Measurements from ENCODE around the gene COL24A1. TPM values are rescaled to one million over a fixed set of nuclear protein-coding genes. Genes with fewer than 3 reads are reported as not detected.
"Not testable (repeated sequence)": the region's sequence is repeated elsewhere in the genome, so short reads cannot be mapped to it uniquely, and the experiment has no call there.

The COL24A1 gene
- total RNA-seq, 2 donors from 2014 or later, result not detected

DNA sequence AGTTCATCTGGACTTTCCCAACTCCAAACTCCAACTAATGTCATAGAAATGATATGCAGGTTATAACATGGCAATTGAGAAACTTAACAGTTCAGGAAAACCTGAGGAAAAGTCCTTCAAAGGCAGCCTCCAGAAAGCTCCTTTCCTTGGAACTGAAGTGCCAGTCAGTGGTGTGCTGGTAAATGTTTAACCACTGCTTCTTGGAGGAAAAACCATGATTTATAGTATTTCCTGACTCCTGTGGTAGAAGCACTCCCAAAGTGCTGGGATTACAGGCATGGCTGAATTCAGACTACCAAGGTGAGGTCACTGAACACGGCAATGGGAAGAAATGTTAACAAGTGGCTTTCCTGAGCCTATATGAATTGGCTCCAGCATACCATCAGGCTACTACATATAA lies 421.6 kb downstream of the COL24A1 start:
- no peak overlapping the region for H3K27ac Mint-ChIP-seq
- no peaks in the 10 kb centered on the region for H3K36me3 Mint-ChIP-seq
- ATAC-seq, result no peak
- no peaks in the 10 kb centered on the region for H3K9me3 Mint-ChIP-seq
- DNase-seq (ENCODE audit: low spot score in 2 of 2), result no peak

GRCh38 chr1:85718678-85719340 lies 437.8 kb downstream of the COL24A1 start:
- Mint-ChIP-seq H3K9me3 (peaks cover 11 to 18% of the 10 kb centered on the region in 2 donors), H3K27ac (no peak overlapping the region), H3K36me3 (peaks cover 14 to 19% of the 10 kb centered on the region in 2 donors)
- DNase-seq (ENCODE audit: low spot score in 2 of 2) (no peak), ATAC-seq (no peak)

GRCh38 chr1:85714418-85715114 lies 442.0 kb downstream of the COL24A1 start:
- H3K9me3 Mint-ChIP-seq; DNase-seq (ENCODE audit: low spot score in 2 of 2); ATAC-seq: not testable (repeated sequence)
- peak overlapping the region in 1 of 2 donors; percentile 37 for H3K27ac Mint-ChIP-seq
- H3K36me3 Mint-ChIP-seq, result peaks cover 9 to 11% of the 10 kb centered on the region in 2 donors

DNA sequence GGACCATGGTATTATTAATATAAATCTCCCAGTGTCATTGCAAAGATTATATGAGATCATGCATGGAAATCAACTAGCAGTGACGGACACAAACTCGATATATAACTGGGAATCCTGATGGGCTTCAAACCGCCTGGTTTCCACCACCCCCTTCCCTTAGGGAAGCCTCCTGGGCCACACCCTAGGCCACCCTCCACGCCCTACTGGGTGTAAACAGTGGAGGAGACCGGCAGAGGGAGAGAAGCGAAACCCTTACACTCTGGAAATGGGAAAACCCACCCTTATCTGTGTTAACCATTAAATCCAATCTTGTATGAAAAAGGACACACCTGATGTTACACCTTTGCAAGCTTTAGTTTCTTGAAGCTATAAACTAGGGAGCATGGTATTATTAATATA lies 447.7 kb downstream of the COL24A1 start:
- no peak for ATAC-seq
- no peak overlapping the region for H3K27ac Mint-ChIP-seq
- H3K9me3 Mint-ChIP-seq, result peaks cover under 1 to 2% of the 10 kb centered on the region in 2 donors

DNA sequence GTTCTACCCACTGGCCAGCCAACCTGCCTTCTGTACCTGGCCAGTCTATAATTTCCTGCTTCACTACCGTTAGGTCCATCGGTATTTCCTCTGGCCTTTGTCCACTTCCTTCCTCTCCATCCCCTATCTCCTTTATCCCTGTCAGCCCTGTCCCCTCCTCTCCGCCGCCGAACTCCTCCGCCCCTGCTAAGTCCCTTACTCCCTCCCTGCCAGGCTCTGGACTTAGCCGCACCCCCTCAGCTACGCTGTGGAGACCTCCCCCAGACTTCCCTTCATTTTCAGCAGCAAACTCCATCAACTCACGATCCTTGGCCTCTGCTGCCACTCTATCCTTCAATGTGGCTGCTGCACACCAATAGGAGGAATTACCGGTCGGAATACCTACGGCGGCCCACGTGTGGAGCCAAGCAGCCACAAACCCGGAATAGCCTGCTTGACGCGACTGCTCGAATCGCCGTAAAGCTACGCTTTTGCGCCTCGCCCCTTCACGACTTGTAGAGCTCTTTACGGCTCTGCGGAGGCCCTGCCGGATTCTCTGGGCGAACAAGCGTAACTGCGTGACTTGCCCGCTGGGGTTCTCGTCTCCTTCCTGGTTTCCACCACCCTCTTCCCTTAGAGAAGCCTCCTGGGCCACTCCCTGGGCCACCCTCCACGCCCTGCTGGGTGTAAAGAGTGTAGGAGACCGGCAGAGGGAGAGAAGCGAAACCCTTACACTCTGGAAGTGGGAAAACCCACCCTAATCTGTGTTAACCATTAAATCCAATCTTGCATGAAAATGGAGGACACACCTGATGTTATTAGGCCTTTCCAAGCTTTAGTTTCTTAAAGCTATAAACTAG lies 448.4 kb downstream of the COL24A1 start, which contains the start of gene ZNHIT6:
Gene ZNHIT6, minus strand, starts transcription at position 444 of the 839 bp plus-strand sequence. Its CDS starts 149 bp downstream, at position 295.
- Mint-ChIP-seq H3K36me3 (peaks cover 14 to 27% of the 10 kb centered on the region in 2 donors), H3K9me3 (no peaks in the 10 kb centered on the region), H3K27ac (no peak within 1 kb of the TSS)
- ATAC-seq, result peak; percentile 85 to 92
- DNase-seq (ENCODE audit: low spot score in 2 of 2), result peak; percentile 79 to 81

More for the DNA sequence above, 447.7 kb downstream of the COL24A1 start:
- H3K36me3 Mint-ChIP-seq, result peaks cover 15 to 23% of the 10 kb centered on the region in 2 donors
- no peak for DNase-seq (ENCODE audit: low spot score in 2 of 2)

DNA sequence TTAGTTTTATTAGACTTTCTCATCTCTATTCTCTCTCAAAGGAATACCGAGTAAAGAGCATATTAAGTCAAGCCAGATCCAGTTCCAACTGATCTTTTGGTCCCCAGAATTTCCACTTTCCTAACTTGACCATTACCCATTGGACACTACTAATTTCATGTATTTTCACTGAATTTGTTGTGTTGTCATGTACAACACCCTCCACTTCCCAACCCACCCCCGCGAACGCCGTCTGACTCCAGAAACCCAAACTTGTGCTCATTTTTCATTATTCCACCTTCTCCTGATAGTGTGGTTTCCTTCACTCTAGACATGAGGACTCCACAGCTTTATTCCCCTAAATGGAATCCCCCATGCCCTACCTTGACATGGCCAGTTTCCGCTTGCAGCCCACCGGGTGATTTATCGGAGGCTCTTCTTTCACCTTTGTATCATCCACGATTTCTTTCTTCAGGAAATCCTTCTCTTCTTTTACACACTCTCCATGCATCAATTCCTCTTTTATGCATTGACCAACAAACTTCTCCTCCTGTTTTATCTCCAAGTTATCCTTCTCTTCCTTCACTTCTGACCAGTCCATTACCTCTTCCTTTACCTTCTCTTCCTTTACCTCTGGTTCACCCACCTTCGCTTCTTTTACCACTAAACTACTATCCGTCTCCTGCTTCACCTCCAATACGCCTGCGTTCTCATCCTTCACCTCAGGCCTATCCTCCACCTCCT lies 449.1 kb downstream of the COL24A1 start:
- no peak overlapping the region for H3K27ac Mint-ChIP-seq
- DNase-seq (ENCODE audit: low spot score in 2 of 2), result no peak
- no peak for ATAC-seq
- H3K9me3 Mint-ChIP-seq, result no peaks in the 10 kb centered on the region
- peaks cover 14 to 31% of the 10 kb centered on the region in 2 donors for H3K36me3 Mint-ChIP-seq

- H3K27ac Mint-ChIP-seq, result no peak overlapping the region
- no peak for ATAC-seq
Observed at GRCh38 chr1:85705940-85706339, 450.6 kb downstream of the COL24A1 start.

GRCh38 chr1:85700422-85700821 lies 456.1 kb downstream of the COL24A1 start:
- Mint-ChIP-seq H3K9me3 (no peaks in the 10 kb centered on the region), H3K27ac (no peak overlapping the region), H3K36me3 (peaks cover 11 to 45% of the 10 kb centered on the region in 2 donors)
- no peak for ATAC-seq
- DNase-seq (ENCODE audit: low spot score in 2 of 2), result no peak

More at GRCh38 chr1:85705940-85706339, 450.6 kb downstream of the COL24A1 start:
- peaks cover 14 to 39% of the 10 kb centered on the region in 2 donors for H3K36me3 Mint-ChIP-seq
- no peak for DNase-seq (ENCODE audit: low spot score in 2 of 2)
- no peaks in the 10 kb centered on the region for H3K9me3 Mint-ChIP-seq

DNA sequence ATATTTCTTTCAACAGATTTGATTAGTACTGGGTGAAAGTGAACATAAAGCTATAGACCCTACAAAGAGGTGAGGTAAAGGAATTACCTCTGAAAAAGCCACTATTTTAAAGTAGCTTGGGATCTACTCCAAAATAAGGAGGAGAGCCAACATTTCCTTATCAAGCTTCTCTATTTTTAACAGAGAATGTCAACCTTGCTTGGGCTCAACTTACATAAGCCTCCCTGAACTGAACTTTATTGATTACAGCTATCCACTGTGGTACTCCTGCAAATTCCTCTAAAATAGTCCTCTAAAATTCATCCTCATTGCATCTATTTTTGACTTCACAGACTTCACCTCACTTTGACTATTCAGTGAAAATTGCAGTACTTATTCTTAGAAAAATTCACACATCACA lies 458.7 kb downstream of the COL24A1 start:
- H3K9me3 Mint-ChIP-seq, result no peaks in the 10 kb centered on the region
- DNase-seq (ENCODE audit: low spot score in 2 of 2) (no peak), ATAC-seq (no peak)
- peaks cover 6 to 27% of the 10 kb centered on the region in 2 donors for H3K36me3 Mint-ChIP-seq
- H3K27ac Mint-ChIP-seq, result no peak overlapping the region

- H3K27ac Mint-ChIP-seq, result no peak overlapping the region
- H3K9me3 Mint-ChIP-seq, result no peaks in the 10 kb centered on the region
- H3K36me3 Mint-ChIP-seq, result peaks cover 0 to 12% of the 10 kb centered on the region in 2 donors
- ATAC-seq (no peak), DNase-seq (ENCODE audit: low spot score in 2 of 2) (no peak)
Observed at GRCh38 chr1:85692730-85693314, 463.8 kb downstream of the COL24A1 start.

DNA sequence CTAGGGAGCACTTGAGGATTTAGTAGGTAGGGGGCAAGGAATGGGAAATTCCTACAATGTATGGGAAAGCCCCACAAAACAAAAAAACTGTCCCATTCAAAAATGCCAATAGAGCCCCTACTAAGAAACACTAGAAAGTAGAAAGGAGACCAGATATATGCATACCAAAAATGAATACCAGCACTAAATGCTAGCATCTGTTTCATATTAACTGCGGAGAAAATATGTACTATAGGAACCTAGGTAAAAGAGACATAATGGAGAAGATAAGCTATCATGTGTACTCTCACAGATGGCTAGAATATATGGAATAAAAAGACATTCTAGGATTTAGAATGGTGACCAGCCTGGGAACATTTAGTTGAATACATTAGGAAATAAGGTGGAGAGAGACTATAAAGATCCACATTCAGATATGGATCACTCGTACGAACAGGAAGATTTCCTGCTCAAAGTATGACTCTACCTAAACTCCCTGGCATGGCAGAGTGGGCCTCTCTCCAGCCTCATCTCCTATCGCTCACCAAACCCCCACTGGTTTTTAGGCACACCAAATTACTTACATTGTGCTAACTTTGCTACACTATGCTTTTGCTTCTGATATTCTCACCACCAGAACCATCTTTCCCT lies 466.7 kb downstream of the COL24A1 start:
- peaks cover 0 to 17% of the 10 kb centered on the region in 2 donors for H3K36me3 Mint-ChIP-seq
- H3K9me3 Mint-ChIP-seq, result no peaks in the 10 kb centered on the region
- no peak overlapping the region for H3K27ac Mint-ChIP-seq
- DNase-seq (ENCODE audit: low spot score in 2 of 2), result no peak
- ATAC-seq, result no peak

DNA sequence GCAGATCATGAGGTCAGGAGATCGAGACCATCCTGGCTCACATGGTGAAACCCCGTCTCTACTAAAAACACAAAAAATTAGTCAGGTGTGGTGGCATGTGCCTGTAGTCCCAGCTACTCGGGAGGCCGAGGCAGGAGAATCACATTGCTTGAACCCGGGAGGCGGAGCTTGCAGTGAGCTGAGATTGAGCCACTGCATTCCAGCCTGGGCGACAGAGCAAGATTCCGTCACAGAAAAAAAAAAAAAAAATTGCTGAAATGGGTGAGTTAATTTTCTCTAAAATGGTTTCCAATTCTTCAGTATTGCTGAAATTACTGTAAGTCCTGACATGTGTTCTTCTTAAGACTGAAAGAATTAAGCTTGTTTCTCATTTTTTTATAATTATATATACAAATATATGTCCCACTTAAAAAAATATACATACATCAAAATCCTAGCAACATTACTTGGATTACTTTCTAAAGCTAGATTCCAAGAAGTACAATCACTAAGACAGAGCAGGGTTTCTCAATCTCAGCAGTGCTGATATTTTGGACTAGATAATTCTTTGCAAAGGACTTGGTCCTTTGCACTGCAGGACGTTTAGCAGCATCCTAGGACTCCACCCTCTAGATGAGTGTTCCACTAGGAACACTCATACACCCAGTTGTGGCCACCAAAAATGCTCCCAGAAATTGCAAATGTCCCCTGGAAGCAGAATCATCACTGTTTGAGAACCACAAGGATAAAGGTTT lies 473.1 kb downstream of the COL24A1 start:
- ATAC-seq (no peak), DNase-seq (ENCODE audit: low spot score in 2 of 2) (no peak)
- Mint-ChIP-seq H3K27ac (no peak overlapping the region), H3K9me3 (no peaks in the 10 kb centered on the region), H3K36me3 (peaks cover 7 to 8% of the 10 kb centered on the region in 2 donors)

- ATAC-seq, result no peak
Observed at GRCh38 chr1:85681087-85681486, 475.5 kb downstream of the COL24A1 start.

More at GRCh38 chr1:85681087-85681486, 475.5 kb downstream of the COL24A1 start:
- H3K36me3 Mint-ChIP-seq, result peaks cover 0 to 8% of the 10 kb centered on the region in 2 donors
- no peak for DNase-seq (ENCODE audit: low spot score in 2 of 2)
- no peaks in the 10 kb centered on the region for H3K9me3 Mint-ChIP-seq
- H3K27ac Mint-ChIP-seq, result no peak overlapping the region

Data from activated naive CD4-positive, alpha-beta T cell treated with anti-CD3 and anti-CD28 coated beads, Interleukin-2, amount 50 U/mL, for 72 hours (primary cell).